LNCAP (cell line): ENCODE data around the gene GRN.

ENCODE experiments used
- TF ChIP-seq, protein P1 (sequence below): fragments of 450-650 bp; IDR thresholded peaks from 2 replicates; pipeline ENCODE4 v1.5.1; 2017; ENCODE audit warnings: mild to moderate bottlenecking

Gene GRN

DNA sequence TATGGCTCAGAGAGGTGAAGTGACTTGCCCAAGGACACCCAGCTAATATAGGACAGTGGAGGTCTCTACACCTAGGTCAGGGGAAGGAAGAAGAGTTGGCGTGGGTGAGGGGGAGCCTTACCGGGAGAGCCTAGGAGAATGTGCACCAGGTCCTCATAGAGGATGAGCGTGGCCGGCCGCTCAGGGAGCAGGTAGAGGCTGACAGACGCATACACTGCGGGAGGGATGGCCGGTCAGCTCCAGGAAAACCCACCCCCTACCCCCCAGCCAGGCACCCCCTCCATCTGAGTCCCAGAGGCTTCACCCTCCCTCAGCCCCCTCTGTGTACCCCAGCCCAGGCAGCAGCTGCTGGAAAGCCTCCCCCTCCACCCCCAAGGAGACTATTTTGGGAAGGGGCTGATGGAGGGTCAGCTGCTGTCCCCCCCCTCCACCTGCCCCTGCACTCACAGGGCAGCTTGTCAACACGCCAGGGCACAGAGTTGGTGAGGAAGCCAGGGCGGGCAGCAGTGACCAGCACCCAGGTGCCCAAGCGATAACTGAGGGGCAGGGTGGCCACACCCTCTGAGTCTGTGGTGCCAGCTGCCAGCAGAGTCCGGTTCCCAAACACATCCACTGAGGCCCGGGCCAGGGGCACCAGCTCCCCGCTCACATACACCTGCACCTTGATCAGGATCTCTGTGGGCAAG, 14.5 kb downstream of the GRN start:
- TF ChIP-seq, protein P1, sequence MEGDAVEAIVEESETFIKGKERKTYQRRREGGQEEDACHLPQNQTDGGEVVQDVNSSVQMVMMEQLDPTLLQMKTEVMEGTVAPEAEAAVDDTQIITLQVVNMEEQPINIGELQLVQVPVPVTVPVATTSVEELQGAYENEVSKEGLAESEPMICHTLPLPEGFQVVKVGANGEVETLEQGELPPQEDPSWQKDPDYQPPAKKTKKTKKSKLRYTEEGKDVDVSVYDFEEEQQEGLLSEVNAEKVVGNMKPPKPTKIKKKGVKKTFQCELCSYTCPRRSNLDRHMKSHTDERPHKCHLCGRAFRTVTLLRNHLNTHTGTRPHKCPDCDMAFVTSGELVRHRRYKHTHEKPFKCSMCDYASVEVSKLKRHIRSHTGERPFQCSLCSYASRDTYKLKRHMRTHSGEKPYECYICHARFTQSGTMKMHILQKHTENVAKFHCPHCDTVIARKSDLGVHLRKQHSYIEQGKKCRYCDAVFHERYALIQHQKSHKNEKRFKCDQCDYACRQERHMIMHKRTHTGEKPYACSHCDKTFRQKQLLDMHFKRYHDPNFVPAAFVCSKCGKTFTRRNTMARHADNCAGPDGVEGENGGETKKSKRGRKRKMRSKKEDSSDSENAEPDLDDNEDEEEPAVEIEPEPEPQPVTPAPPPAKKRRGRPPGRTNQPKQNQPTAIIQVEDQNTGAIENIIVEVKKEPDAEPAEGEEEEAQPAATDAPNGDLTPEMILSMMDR: no peak

DNA sequence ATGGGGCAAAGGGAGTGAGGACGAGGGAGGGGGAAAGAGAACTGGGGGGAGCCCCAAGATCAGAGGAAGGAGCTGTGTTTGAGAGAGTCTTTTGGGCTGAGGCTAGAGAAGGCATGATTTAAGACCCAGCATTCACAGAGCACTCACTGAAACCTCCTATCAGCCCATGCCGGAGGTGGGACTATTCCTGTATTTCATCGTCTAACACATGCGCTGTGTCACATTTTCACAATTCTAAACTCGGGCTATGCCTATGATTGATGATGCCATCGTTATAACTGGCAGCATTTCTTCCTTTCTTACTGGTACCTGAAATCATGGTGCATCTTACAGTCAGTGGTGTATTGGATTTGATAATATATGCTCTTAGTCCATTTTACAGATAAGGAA, 15.0 kb downstream of the GRN start:
- TF ChIP-seq, protein P1: no peak

DNA sequence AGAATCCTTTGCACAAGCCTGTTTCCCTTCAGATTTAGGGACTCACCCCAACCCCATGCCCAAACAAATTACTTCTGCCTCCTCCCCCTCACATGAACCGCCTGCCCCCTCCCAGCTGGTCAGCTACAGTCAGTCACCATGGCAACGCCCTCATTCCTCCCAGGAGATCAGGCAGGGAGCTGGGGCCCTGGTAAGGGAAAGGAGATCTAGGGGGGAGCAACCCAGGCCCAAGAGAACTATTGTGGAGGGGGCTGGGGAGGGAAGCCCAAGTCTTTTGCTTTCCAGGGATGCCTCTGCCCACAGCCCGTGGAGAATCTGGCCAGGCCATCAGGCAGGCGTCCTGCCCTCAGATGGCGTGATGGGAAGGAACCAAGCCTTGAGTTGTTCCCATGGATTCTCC, 15.7 kb downstream of the GRN start:
- TF ChIP-seq, protein P1: no peak

DNA sequence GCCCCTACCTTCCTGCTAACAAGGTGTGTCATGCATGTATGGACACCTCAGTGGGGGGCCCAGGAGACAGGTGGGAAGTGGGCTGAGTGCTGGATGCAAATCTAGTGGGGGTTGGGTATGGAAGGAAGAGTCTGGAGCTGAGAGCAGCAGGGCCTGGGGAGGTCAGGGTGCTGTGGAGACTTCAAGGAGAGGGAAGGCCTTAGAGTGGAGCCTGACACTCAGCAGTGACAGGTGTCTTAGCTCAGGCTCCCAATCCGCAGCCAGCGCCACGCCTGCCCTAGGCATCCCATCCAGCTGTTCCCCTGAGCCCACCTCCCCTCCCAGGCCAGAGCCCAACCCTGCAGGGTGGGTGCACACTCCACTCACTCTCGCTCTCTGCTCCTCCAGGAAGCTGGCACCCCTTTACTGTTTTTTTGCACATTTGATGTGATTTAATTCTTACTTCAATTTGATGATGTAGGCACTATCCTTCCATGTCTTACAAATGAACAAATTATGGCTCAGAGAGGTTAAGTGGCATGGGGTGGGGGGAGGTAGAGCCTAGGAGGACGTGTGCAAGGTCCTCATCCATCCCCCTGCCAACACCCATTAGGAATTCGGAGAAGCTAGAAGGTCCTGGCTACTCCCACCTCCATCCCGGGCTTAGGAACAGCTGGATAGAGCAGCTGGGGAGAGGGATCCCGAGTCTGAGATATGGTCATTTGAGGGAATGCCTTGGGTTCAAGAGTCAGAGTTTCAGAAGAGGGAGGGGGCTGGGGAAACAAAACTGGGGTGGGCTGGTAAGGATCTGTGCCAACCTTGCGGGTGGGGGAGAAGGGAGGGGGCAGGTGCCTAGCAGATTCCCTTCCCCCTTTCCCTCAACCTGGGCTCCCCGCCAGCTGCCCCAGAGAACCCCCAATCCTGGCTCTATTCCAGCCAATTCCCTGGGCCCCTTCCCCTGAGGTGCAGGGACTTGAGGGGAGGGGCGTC, 16.5 kb downstream of the GRN start:
- TF ChIP-seq, protein P1: no peak

DNA sequence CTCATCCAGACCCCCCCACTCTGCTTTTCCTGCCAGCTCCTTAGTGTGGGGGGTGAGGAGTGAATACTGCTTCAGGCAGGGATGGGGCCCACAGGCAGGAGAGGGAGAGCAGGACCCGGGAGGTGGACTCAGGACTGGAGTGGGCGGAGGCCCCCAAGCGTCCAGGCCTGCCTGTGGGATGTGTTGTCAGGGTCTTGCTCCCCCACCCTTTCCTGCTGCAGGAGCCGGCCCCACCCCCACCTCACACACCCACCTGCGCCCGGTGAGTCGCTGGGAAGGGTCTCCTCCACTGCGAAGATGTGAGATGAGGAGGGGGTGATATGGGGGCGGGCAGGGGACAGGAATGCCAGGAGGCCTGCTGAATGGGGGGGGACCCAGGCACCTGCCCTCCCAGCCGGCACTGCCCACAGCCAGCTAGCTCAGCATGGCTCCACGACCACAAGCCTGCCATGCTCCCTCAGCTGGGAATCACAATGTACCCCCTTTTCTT, 17.4 kb downstream of the GRN start:
- TF ChIP-seq, protein P1: no peak

DNA sequence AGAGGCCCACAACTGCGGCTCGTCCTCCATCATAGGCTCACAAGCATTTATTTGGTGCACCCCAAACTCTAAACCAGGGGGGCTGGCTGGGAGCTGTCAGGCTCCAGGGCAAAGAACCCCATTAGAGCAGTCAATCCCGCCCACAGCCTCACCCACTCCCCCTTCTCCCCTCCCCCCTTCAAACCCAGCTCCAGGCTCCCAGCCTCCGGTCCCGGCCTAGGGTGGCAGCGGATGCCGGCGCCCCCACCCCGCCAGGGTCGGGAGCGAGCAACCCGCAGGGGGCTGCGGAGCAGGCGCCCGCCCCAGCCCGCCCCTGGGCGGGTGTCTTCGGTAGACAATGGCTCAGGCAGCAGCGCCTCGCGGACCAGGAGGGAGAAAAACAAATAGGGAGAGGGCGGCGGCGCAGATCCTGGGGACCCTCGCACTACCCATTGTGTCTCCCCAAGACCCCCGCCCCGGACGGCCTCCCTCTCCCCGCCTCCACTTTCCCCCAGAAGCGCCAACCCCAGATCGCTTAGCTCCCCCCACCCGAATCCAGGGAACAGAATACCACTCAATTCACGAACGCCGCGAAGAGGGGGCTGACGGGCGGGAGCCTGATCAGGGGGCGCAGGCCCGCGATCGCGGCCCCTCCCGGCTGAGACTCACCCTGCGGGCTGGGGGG, 18.0 kb downstream of the GRN start:
- TF ChIP-seq, protein P1: no peak

DNA sequence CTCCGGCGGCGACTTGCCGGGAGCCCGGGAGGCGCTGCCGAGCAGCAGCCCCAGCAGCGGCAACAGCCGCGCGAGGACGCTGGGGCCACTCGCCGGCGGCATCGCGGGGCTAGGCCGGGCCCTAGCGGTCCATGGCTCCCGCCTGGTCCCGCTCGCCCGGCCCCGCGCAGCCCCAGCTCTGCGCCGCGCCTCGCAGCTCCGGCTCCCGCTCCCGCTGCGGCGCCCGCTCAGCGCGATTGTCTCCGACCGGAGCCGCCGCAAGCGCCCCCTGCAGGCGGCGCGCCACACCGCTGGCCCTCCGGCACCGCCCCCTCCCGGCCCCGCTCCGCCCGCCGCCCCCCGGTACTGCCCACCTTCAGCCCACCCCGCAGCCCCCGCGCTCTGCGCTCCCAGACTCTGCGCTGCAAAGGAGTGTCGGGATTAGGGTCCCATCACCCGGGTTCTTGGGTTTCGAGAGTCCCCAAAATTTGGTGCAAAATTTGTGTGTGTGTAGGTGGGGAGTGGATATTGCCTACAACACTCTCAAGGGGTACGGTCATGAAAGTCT, 18.6 kb downstream of the GRN start, which contains the start of gene FAM171A2:
TSS of gene FAM171A2 (minus strand) at position 241 of the 547 bp plus-strand sequence. CDS start at position 102, 139 bp downstream.
- TF ChIP-seq, protein P1: peak; percentile 58
